Omental fat pad (tissue), 4 donors: ENCODE data around the gene TTC39B. TPM values are rescaled to one million over a fixed set of nuclear protein-coding genes. Genes with fewer than 3 reads are reported as not detected.

Source experiments
- ATAC-seq: fragments of 150-250 bp; one replicate; pipeline ENCODE4 v1.9.1; 2016; ENCODE audit warnings: mild to moderate bottlenecking, moderate library complexity; ENCODE audit not compliant: low FRiP score
- DNase-seq: peaks from one replicate; pipeline ENCODE4 v3.0.0-alpha.2; 2019; ENCODE audit warnings: low spot score
- total RNA-seq, 4 donors: library from RNA; depleted of rRNA; stranded (reverse); fragments of >200 nt; gene quantifications; one replicate each; pipeline ENCODE4 v1.1.0, GENCODE V29; 2016
- TF ChIP-seq, protein P1 (sequence below), 3 donors: fragments of 450-650 bp; IDR thresholded peaks; one replicate each; pipeline ENCODE4 v1.5.1; 2016 to 2017; ENCODE audit warnings: antibody characterized with exemption in 3 of 3, mild to moderate bottlenecking in 3 of 3, moderate library complexity in 2 of 3

TTC39B gene
- total RNA-seq, 4 donors from 2014 or later: 3.7 to 12.6 (median 5.3) TPM

DNA sequence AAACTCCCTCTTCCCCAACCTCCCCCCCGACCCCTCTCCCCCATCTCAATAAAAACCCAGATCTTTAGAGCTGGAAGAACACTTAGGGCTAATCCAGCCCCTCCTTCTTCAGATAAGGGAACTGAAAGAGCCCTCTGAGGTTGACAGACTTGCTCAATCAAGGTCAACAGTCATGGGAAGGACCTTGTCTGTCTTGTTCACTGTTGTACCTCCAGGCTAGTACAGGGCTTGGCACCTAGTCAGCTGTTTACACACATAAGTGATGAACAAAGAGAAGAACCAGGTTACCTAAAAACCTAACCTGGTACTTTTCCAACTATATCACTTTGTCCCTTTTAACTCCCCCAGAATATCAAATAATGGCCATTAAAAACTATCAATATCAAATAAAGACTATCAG, 2.4 kb downstream of the TTC39B start:
- TF ChIP-seq, protein P1, sequence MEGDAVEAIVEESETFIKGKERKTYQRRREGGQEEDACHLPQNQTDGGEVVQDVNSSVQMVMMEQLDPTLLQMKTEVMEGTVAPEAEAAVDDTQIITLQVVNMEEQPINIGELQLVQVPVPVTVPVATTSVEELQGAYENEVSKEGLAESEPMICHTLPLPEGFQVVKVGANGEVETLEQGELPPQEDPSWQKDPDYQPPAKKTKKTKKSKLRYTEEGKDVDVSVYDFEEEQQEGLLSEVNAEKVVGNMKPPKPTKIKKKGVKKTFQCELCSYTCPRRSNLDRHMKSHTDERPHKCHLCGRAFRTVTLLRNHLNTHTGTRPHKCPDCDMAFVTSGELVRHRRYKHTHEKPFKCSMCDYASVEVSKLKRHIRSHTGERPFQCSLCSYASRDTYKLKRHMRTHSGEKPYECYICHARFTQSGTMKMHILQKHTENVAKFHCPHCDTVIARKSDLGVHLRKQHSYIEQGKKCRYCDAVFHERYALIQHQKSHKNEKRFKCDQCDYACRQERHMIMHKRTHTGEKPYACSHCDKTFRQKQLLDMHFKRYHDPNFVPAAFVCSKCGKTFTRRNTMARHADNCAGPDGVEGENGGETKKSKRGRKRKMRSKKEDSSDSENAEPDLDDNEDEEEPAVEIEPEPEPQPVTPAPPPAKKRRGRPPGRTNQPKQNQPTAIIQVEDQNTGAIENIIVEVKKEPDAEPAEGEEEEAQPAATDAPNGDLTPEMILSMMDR (IDR thresholded peaks at IDR 0.05): no peak

DNA sequence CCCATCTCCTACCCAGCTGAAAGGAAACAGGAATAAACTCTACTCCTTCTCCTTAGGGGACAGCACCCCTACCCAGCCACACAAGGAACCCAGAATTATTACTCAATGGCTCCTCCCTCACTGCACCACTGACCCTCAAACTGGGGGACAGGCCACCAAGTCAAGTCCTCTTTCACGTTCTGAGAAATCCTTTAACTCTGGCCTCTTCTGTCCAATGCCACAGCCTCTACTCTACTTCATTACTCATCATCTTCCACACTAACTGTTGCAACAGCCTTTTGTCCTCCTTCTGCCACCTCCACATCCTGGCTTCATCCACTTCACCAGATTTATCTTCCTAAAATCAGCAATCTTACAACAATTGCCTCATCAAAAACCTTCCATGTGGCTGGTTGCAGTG, 6.8 kb downstream of the TTC39B start:
- ATAC-seq: no peak
- TF ChIP-seq, protein P1 (IDR thresholded peaks at IDR 0.05): no peak
- no peak for DNase-seq

More for the DNA sequence above, 2.4 kb downstream of the TTC39B start:
- no peak for DNase-seq
- ATAC-seq: no peak

DNA sequence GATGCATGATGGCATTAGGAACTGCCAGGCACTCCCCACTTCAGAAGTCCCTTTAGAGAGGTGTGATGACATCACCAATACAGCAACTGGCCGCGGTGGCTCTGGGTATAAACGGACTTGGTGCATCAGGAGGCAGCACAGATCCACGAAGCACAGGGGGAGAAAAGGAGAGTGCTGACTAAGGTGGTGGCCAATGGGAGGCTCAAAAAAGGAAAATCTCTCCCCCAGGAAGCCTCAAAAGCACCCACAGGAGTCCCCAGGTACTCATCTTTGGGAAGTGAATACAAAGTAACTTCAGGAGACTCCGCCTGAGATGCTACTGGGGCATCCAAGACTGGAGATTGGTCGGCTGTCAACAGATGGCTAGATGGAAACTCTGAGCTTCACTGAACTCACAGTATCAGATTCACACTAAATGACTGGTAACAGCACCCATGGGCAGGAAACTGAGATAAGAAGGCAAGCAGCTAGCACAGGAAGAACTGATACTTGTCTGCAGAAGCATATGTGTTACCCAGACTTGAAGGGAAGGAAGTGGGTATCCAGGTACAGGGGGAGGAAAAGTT, 7.6 kb downstream of the TTC39B start:
- DNase-seq (no peak), ATAC-seq (no peak)
- TF ChIP-seq, protein P1 (IDR thresholded peaks at IDR 0.05): no peak

DNA sequence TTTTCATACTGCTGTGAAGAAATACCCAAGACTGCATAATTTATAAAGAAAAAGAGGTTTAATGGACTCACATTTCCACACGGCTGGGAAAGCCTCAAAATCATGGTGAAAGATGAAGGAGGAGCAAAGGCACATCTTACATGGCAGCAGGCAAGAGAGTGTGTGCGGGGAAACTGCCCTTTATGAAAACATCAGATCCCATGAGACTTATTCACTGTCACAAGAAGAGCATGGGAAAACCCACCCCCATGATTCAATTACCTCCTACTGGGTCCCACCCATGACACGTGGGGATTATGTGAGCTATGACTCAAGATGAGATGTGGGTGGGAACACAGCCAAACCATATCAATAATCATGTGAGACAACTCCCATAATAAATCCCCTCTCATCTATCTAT, 8.7 kb downstream of the TTC39B start:
- ATAC-seq: no peak
- DNase-seq: no peak
- TF ChIP-seq, protein P1 (IDR thresholded peaks at IDR 0.05): no peak

DNA sequence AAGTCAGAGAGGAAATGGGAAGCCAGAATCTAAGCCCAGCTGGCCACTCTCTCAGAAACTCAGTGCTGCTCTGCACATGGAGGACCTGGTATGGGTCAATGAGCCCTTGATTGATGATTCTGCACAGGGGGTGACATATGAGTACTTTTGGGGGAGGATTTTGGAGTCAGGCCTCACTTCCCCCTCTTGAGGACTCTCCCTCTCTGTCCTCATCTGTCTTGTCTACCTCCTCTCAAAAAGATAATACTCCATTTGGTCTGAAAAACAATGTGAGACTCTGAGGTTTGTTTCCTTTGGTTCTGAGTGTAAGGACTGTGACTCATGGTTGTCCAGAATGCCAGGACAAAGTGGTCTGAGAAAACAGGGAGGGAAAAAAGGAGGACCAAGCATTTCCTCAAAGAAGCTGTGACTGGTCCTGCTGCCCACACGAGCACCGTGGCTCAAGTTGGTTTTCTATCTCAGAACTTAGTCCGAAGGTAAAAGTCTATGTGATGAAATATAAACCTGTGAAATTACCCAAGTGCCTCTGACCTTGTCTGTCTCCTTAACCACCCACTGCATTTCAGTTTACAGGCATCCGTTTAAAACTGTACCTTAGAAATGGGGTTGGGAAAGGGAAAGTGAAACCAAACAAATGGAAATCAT, 11.1 kb downstream of the TTC39B start:
- ATAC-seq: peak; percentile 81
- TF ChIP-seq, protein P1 (IDR thresholded peaks at IDR 0.05): no peak
- no peak for DNase-seq

DNA sequence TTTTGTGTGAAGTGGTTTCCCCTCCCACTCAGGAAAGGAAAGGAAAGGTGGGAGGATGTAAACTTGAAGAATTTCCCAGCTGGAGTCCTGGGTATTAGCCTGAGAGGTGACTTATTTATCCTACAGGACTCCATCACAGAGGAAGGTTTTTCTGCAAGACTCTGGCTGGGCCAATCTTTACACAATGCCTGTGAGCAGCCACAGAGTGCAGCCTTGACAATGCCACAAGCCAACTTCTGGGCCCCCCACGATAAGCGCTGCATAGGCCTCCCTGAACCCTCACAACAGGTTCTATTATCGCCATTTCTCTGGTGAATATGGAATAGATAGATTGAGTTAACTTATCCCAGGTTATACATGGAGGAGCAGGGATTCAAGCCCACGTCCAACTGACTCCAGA, 12.4 kb downstream of the TTC39B start:
- TF ChIP-seq, protein P1 (IDR thresholded peaks at IDR 0.05): no peak
- DNase-seq (no peak), ATAC-seq (no peak)

DNA sequence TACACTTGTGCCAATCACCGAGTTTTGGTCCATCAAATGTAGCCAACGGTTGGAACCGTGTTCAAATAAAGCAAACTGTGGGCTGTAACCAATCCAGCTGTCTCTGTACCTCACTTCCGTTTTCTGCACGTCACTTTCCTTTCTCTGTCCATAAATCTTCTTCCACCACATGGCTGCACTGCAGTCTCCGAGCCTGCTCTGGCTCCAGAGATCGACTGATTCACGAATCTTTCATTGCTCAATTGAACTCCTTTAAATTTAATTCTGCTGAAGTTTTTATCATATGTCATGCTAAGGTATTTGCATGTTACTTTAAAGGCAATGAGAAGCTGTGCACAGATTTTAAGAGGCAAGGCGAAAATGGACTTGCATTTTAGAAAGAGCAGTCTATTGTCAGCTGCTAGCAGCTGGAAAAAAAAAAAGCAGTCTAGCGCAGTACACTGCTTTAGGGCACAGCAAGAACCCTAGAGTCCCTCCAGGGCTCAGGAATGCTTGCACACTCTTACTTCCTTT, 13.2 kb downstream of the TTC39B start:
- no peak for DNase-seq
- TF ChIP-seq, protein P1 (IDR thresholded peaks at IDR 0.05): no peak

More for the DNA sequence above, 13.2 kb downstream of the TTC39B start:
- no peak for ATAC-seq
